ENCODE measurements around the gene FAAP100.

The FAAP100 gene

GRCh38 chr17:81517339-81518112, 34.6 kb downstream of the FAAP100 start:
- no peaks in the 10 kb centered on the region for H3K9me3 ChIP-seq (replicated peaks in 1 of 11)
- H4K20me1 ChIP-seq = peaks cover 0 to 46% (median 21%) of the 10 kb centered on the region in 11 experiments; a peak in 14 of 22 replicates
- H3K4me2 ChIP-seq = peak overlapping the region; percentile 97 to 100 (median 100)
- H3K27me3 ChIP-seq = peaks cover 0 to 25% (median 18%) of the 10 kb centered on the region in 11 experiments; a peak in 19 of 22 replicates
- H3K36me3 ChIP-seq = peaks cover 0 to 5% (median 0%) of the 10 kb centered on the region in 11 experiments; a peak in 1 of 22 replicates
- H3K4me1 ChIP-seq = peaks cover 45 to 70% (median 55%) of the 10 kb centered on the region in 10 experiments
- 0 out of 22 replicates have a peak, but pooled peaks of 1 of the 11 experiments have one; percentile 7 for TF ChIP-seq Cebpa-rat (IDR thresholded peaks at IDR 0.05)
- H3K27ac ChIP-seq = peak overlapping the region; percentile 36 to 100 (median 98); a peak in 21 of 22 replicates
- H3K9ac ChIP-seq = peak overlapping the region; percentile 76 to 100 (median 98)
- H3K4me3 ChIP-seq = peak overlapping the region; percentile 9 to 100 (median 96); a peak in 18 of 20 replicates

GRCh38 chr17:81517009-81517338, 35.2 kb downstream of the FAAP100 start:
- H3K27me3 ChIP-seq = peaks cover 0 to 25% (median 18%) of the 10 kb centered on the region in 11 experiments; a peak in 19 of 22 replicates
- TF ChIP-seq Cebpa-rat (IDR thresholded peaks at IDR 0.05) = no peak
- H3K9me3 ChIP-seq (replicated peaks in 1 of 11) = peaks cover 0 to 3% (median 0%) of the 10 kb centered on the region in 11 experiments; a peak in 6 of 22 replicates
- H4K20me1 ChIP-seq = peaks cover 4 to 49% (median 26%) of the 10 kb centered on the region in 11 experiments
- H3K4me2 ChIP-seq = peak overlapping the region; percentile 97 to 100 (median 100)
- H3K9ac ChIP-seq = peak overlapping the region; percentile 76 to 100 (median 98)
- H3K4me1 ChIP-seq = peaks cover 45 to 66% (median 51%) of the 10 kb centered on the region in 10 experiments
- peak overlapping the region; percentile 9 to 100 (median 96); a peak in 18 of 20 replicates for H3K4me3 ChIP-seq
- peak overlapping the region; percentile 36 to 100 (median 98); a peak in 21 of 22 replicates for H3K27ac ChIP-seq
- peaks cover 2 to 9% (median 3%) of the 10 kb centered on the region in 11 experiments; a peak in 21 of 22 replicates for H3K36me3 ChIP-seq

- peak overlapping the region; percentile 51 to 100 (median 98); a peak in 19 of 22 replicates for H3K27ac ChIP-seq
- H3K4me3 ChIP-seq = peak overlapping the region; percentile 83 to 100 (median 98); a peak in 19 of 20 replicates
- peaks cover 45 to 66% (median 51%) of the 10 kb centered on the region in 10 experiments for H3K4me1 ChIP-seq
- peak overlapping the region; percentile 97 to 100 (median 100) for H3K4me2 ChIP-seq
- H3K27me3 ChIP-seq = peaks cover 0 to 25% (median 18%) of the 10 kb centered on the region in 11 experiments; a peak in 19 of 22 replicates
- H3K9ac ChIP-seq = peak overlapping the region; percentile 67 to 100 (median 98)
- H3K9me3 ChIP-seq (replicated peaks in 1 of 11) = peaks cover 0 to 8% (median 0%) of the 10 kb centered on the region in 11 experiments; a peak in 10 of 22 replicates
- peaks cover 10 to 54% (median 31%) of the 10 kb centered on the region in 11 experiments for H4K20me1 ChIP-seq
- no peak for TF ChIP-seq Cebpa-rat (IDR thresholded peaks at IDR 0.05)
- H3K36me3 ChIP-seq = peaks cover 8 to 14% (median 8%) of the 10 kb centered on the region in 11 experiments
These were observed 35.7 kb downstream of the FAAP100 start for GRCh38 chr17:81516439-81516838.

- Histone ChIP-seq H3K9ac (peak overlapping the region; percentile 87 to 100 (median 98)), H3K4me2 (peak overlapping the region; percentile 97 to 100 (median 100)), H3K36me3 (peaks cover 16 to 23% (median 17%) of the 10 kb centered on the region in 11 experiments), H3K9me3 (replicated peaks in 1 of 11) (peaks cover 0 to 17% (median 6%) of the 10 kb centered on the region in 11 experiments; a peak in 12 of 22 replicates), H4K20me1 (peaks cover 18 to 63% (median 39%) of the 10 kb centered on the region in 11 experiments), H3K27me3 (peaks cover 0 to 21% (median 18%) of the 10 kb centered on the region in 11 experiments; a peak in 18 of 22 replicates), H3K27ac (peak overlapping the region; percentile 82 to 100 (median 98); a peak in 21 of 22 replicates), H3K4me3 (peak overlapping the region; percentile 83 to 100 (median 98)), H3K4me1 (peaks cover 45 to 66% (median 51%) of the 10 kb centered on the region in 10 experiments)
- no peak for TF ChIP-seq Cebpa-rat (IDR thresholded peaks at IDR 0.05)
These were observed 36.6 kb downstream of the FAAP100 start for GRCh38 chr17:81515530-81516041.

GRCh38 chr17:81514739-81515529, 37.2 kb downstream of the FAAP100 start:
- Histone ChIP-seq H3K27ac (peak overlapping the region; percentile 82 to 100 (median 98)), H3K9ac (peak overlapping the region; percentile 87 to 100 (median 98)), H3K4me2 (peak overlapping the region; percentile 97 to 100 (median 100)), H3K27me3 (peaks cover 0 to 14% (median 13%) of the 10 kb centered on the region in 11 experiments; a peak in 18 of 22 replicates), H3K36me3 (peaks cover 23 to 29% (median 23%) of the 10 kb centered on the region in 11 experiments), H3K4me1 (peaks cover 44 to 60% (median 45%) of the 10 kb centered on the region in 10 experiments), H3K9me3 (replicated peaks in 1 of 11) (peaks cover 0 to 23% (median 6%) of the 10 kb centered on the region in 11 experiments; a peak in 12 of 22 replicates), H4K20me1 (peaks cover 25 to 65% (median 45%) of the 10 kb centered on the region in 11 experiments), H3K4me3 (peak overlapping the region; percentile 83 to 100 (median 98))
- no peak for TF ChIP-seq Cebpa-rat (IDR thresholded peaks at IDR 0.05)

- peak overlapping the region; percentile 87 to 100 (median 98) for H3K9ac ChIP-seq
- peak overlapping the region; percentile 83 to 100 (median 98) for H3K4me3 ChIP-seq
- H3K27ac ChIP-seq = peak overlapping the region; percentile 82 to 100 (median 98)
- H3K9me3 ChIP-seq (replicated peaks in 1 of 11) = peaks cover 0 to 25% (median 6%) of the 10 kb centered on the region in 11 experiments; a peak in 12 of 22 replicates
- H3K36me3 ChIP-seq = peaks cover 28 to 35% (median 29%) of the 10 kb centered on the region in 11 experiments
- H3K27me3 ChIP-seq = peaks cover 0 to 9% (median 7%) of the 10 kb centered on the region in 11 experiments; a peak in 17 of 22 replicates
- no peak for TF ChIP-seq Cebpa-rat (IDR thresholded peaks at IDR 0.05)
- H3K4me2 ChIP-seq = peak overlapping the region; percentile 97 to 100 (median 100)
- H3K4me1 ChIP-seq = peaks cover 40 to 59% (median 42%) of the 10 kb centered on the region in 10 experiments
- H4K20me1 ChIP-seq = peaks cover 30 to 65% (median 46%) of the 10 kb centered on the region in 11 experiments
These were observed 37.7 kb downstream of the FAAP100 start for GRCh38 chr17:81514489-81514738.

- H3K4me3 ChIP-seq = peak overlapping the region; percentile 83 to 100 (median 98)
- H3K27me3 ChIP-seq = peaks cover 0 to 4% (median 2%) of the 10 kb centered on the region in 11 experiments; a peak in 14 of 22 replicates
- no peak for TF ChIP-seq Cebpa-rat (IDR thresholded peaks at IDR 0.05)
- peaks cover 40 to 59% (median 42%) of the 10 kb centered on the region in 10 experiments for H3K4me1 ChIP-seq
- H3K4me2 ChIP-seq = peak overlapping the region; percentile 97 to 100 (median 100)
- H4K20me1 ChIP-seq = peaks cover 35 to 65% (median 46%) of the 10 kb centered on the region in 11 experiments
- H3K36me3 ChIP-seq = peaks cover 33 to 39% (median 34%) of the 10 kb centered on the region in 11 experiments
- peaks cover 0 to 25% (median 6%) of the 10 kb centered on the region in 11 experiments; a peak in 12 of 22 replicates for H3K9me3 ChIP-seq (replicated peaks in 1 of 11)
- peak overlapping the region; percentile 87 to 100 (median 98) for H3K9ac ChIP-seq
- peak overlapping the region; percentile 82 to 100 (median 98) for H3K27ac ChIP-seq
These were observed 38.2 kb downstream of the FAAP100 start for GRCh38 chr17:81513753-81514488.
